Body of pancreas (tissue), 4 donors: Measurements from ENCODE around the gene PEF1.

Experiments
- POLR2A ChIP-seq, 3 donors: fragments of 450-650 bp; IDR thresholded peaks; one replicate each; pipeline ENCODE4 v1.6.1; 2016; ENCODE audit warnings: antibody characterized with exemption in 3 of 3, mild to moderate bottlenecking in 2 of 3
- TF ChIP-seq, protein P1 (sequence below), 7 experiments: fragments of 450-650 bp in 4 of 7; fragments of 200-600 bp in 3 of 7; sonication (generic) in 3 of 7; IDR thresholded peaks; one replicate each; pipeline ENCODE4 v1.5.1; 2016 to 2019; ENCODE audit warnings: antibody characterized with exemption in 7 of 7

DNA sequence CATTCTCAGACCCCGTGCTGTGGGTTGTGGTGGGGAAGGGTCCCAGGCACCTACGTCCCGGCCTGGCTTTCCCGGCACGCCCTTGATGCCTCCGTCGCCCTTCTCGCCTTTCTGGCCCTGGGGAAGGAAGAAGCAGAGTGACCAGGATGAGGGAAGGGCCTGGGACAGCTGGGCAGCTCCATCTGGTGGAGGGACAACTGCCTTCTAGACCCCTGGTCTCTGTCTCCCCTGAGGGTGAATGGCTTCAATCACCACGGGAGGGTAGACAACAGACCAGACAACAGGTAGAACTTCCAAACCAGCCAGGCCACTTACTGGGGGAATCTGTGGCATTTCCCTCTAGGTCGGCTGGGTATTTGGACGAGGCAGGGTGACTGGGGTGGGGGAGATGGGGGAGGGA is 47.3 kb upstream of the PEF1 start:
- TF ChIP-seq, protein P1, sequence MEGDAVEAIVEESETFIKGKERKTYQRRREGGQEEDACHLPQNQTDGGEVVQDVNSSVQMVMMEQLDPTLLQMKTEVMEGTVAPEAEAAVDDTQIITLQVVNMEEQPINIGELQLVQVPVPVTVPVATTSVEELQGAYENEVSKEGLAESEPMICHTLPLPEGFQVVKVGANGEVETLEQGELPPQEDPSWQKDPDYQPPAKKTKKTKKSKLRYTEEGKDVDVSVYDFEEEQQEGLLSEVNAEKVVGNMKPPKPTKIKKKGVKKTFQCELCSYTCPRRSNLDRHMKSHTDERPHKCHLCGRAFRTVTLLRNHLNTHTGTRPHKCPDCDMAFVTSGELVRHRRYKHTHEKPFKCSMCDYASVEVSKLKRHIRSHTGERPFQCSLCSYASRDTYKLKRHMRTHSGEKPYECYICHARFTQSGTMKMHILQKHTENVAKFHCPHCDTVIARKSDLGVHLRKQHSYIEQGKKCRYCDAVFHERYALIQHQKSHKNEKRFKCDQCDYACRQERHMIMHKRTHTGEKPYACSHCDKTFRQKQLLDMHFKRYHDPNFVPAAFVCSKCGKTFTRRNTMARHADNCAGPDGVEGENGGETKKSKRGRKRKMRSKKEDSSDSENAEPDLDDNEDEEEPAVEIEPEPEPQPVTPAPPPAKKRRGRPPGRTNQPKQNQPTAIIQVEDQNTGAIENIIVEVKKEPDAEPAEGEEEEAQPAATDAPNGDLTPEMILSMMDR (IDR thresholded peaks at IDR 0.05) = no peak
- no peak for TF ChIP-seq POLR2A (IDR thresholded peaks at IDR 0.05)
